Measurements from ENCODE around the gene ZNF212.

DNA sequence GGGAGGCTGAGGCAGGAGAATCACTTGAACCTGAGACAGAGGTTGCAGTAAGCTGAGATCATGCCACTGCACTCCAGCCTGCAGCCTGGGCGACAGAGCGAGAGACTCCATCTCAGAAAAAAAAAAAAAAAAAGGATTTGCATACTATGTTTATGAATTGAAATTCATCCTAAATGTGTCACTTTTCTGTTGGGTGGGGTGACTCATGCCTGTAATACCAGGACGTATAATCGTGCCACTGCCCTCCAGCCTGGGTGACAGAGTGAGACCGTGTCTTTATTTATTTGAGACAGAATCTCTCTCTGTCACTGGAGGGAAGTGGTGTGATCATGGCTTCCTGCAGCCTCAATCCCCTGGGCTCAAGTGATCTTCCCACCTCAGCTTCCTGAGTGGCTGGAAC lies 5.8 kb downstream of the ZNF212 start:
- no peak for TF ChIP-seq ZNF274 (IDR thresholded peaks at IDR 0.05; ENCODE audit: low read depth, low read length)
- TF ChIP-seq SUZ12 (IDR thresholded peaks at IDR 0.05; ENCODE audit: extremely low read depth, insufficient read depth, insufficient read length), result no peak

All from NT2/D1 (cell line).